AG10803 (cell line): ENCODE results near the gene KCNG2.

Source experiments
- DNase-seq: peaks from one replicate; pipeline ENCODE4 v3.0.0; 2010; ENCODE audit warnings: low read depth
- H3K4me3 ChIP-seq: 2 replicates; pipeline ENCODE4 v1.5.1; 2011; ENCODE audit warnings: mild to moderate bottlenecking, low read length, control low read depth
- TF ChIP-seq, protein P1 (sequence below): conservative IDR thresholded peaks from 2 replicates; pipeline ENCODE4 v1.5.1; 2011; ENCODE audit warnings: mild to moderate bottlenecking, low read length, control low read depth, inconsistent platforms

The KCNG2 gene

DNA sequence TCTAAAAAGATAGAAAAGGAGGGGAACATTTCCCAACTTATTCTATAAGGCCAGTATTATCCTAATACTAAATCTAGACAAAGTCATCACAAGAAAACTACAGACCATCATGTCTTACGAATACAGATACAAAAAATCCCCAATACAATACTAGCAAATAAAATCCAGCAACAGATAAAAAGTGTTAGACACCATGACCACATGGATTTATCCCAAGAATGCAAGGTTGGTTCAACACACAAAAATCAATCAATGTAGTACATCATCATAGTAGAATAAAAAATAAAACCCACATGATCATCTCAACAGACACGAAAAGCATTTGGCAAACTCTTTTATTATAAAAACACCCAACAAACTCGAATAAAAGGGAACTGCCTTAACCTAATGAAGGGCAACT is 135.2 kb downstream of the KCNG2 start:
- DNase-seq = no peak
- TF ChIP-seq, protein P1, sequence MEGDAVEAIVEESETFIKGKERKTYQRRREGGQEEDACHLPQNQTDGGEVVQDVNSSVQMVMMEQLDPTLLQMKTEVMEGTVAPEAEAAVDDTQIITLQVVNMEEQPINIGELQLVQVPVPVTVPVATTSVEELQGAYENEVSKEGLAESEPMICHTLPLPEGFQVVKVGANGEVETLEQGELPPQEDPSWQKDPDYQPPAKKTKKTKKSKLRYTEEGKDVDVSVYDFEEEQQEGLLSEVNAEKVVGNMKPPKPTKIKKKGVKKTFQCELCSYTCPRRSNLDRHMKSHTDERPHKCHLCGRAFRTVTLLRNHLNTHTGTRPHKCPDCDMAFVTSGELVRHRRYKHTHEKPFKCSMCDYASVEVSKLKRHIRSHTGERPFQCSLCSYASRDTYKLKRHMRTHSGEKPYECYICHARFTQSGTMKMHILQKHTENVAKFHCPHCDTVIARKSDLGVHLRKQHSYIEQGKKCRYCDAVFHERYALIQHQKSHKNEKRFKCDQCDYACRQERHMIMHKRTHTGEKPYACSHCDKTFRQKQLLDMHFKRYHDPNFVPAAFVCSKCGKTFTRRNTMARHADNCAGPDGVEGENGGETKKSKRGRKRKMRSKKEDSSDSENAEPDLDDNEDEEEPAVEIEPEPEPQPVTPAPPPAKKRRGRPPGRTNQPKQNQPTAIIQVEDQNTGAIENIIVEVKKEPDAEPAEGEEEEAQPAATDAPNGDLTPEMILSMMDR = no peak

DNA sequence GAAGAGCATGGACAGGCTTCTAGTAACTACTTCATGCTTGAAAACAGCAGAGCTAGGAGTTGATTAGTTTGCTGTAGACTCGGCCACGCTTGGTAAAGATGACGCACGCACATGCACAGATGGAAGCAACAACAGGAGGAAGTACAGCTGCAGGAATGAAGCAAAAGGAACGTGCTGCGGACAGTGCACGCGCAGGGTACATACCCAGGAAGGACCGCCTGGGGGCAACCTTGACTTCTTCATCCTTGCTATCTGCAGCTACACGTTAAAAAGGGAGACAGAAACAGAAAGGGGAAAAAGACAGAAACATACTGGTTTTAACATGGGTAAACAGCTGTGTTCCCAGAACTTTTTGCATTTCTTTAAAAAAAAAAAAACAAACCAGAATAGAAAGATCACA is 136.0 kb downstream of the KCNG2 start:
- H3K4me3 ChIP-seq = no peak overlapping the region
- TF ChIP-seq, protein P1 = peak; percentile 52
- DNase-seq = peak; percentile 72

More for the DNA sequence above, 135.2 kb downstream of the KCNG2 start:
- no peak overlapping the region for H3K4me3 ChIP-seq

DNA sequence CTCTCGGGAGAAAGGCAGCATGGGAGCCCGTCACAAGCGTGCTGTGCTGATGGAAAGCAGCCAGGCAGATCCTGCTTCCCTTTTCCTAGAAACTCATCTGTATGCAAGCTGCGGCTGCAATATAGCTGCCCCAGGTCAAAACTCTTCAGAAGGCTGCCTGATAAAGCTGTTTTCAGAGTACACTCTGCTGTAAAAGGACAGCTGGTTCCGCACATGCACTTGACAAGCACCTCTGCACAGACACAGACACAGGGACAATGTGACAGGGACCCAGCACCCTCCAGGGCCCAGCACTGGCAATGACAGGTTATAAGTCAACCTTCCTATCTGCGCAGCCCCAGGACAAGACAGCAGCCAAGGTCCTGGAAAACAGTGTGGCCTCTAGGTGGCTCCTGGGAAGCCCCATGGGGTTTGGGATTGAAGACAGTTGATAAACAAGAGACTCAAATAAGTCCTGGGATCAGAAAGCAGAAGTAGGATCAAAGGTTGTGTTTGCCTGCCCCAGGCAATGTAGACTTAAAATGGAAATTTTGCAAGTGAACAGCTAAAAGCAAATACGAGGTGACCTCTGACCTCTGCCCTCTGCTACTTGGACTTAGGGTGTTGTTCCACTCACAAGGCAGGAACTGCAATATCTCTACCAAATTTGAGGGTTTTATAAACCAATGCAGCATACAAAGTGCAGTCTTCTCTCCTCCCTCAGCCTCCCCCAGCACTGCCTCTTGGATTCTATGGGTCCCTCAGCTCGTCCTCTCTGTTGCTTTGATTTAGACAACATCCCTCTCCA is 136.8 kb downstream of the KCNG2 start:
- DNase-seq = no peak
- no peak overlapping the region for H3K4me3 ChIP-seq
- TF ChIP-seq, protein P1 = no peak

DNA sequence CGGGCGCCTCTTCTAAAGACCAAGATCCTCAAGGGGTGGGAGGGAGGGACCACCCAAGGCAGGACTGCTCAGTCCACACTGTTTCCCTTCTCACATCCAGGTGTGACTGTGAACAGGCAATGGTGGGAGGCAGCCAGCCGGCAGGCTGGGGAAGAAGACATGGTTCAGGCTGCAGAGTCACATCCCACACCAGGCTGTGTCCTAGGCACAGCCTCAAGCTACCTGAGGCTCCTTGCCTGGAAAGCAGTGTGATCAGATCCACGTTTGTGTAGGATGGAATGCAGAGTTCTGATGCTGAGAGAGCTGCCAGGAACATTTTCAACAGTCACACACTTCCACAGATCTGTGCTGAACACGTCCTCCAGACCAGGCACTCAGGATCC is 137.4 kb downstream of the KCNG2 start:
- no peak overlapping the region for H3K4me3 ChIP-seq
- TF ChIP-seq, protein P1 = no peak
- no peak for DNase-seq

DNA sequence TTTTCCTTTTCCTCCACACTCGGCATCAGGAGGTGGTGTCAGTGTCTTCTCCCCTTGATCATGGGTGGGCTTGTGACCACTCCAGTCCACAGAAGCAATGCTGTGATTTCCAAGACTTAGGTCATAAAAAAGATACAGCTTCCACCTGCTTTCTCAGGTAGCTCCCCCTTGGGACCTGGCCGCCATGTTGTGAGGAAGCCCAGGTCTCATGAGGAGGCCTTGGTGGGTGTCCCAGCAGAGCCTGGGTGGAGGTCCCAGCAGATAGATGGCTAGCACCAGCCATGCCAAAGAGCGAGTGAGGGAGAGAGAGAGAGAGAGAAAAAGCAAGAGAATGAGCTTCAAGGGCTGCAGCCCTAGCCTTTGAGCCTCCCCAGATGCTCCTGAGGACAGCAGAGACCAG is 137.8 kb downstream of the KCNG2 start:
- no peak for DNase-seq

DNA sequence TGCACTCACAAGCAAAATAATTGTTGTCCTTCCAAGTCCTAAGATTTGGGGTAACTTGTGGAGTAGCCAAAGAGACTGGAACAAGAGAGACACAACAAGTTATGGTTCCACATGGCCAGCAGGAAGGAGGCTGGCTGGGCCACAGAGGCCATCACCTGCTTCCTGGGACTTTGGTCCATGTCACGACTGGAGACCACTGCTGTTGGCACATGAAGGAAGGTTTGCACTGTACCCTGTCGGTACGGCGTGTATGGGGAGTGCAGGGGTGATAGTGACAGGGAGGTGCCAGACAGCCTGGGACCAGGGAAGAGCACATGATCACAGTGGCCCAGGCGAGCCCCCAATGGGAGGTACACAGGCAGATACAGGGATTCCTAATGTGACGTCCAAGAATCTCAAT is 138.2 kb downstream of the KCNG2 start:
- TF ChIP-seq, protein P1 = no peak
- no peak for DNase-seq
- no peak overlapping the region for H3K4me3 ChIP-seq

More for the DNA sequence above, 137.8 kb downstream of the KCNG2 start:
- TF ChIP-seq, protein P1 = no peak
- H3K4me3 ChIP-seq = no peak overlapping the region

DNA sequence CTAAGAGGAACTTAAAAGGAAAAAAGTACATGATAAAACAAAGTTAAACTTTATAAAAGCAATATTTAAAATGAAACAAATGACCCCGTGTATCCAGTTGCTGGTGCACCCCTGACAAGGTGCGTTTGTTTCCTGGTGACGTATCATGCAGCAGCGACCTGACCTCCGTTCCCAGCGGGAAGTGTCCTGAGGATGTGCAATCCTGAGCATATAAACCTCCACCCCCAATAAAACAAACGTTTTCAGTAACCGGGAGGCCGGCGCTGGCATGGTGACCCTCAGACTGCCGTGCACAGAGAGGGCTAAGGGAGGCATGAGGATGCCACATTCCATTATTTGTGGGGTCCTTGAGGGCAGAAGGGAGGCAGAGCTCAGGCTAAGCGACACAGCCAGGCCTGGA is 138.9 kb downstream of the KCNG2 start:
- no peak overlapping the region for H3K4me3 ChIP-seq
- DNase-seq = no peak
- TF ChIP-seq, protein P1 = no peak
